Fibroblast of skin of scalp (primary cell): ENCODE data around the gene UBXN7.
"Not testable (repeated sequence)": the region's sequence is repeated elsewhere in the genome, so short reads cannot be mapped to it uniquely, and the experiment has no call there.

Source experiments
- DNase-seq: peaks from one replicate; pipeline ENCODE4 v3.0.0-alpha.2; 2013

The UBXN7 gene

GRCh38 chr3:196315821-196316220 is 116.4 kb downstream of the UBXN7 start:
- no peak for DNase-seq

- DNase-seq: no peak
Measured at GRCh38 chr3:196314597-196314996, 117.6 kb downstream of the UBXN7 start.

- DNase-seq: not testable (repeated sequence)
Measured at GRCh38 chr3:196314086-196314485, 118.1 kb downstream of the UBXN7 start.

GRCh38 chr3:196302960-196303359 is 129.3 kb downstream of the UBXN7 start:
- DNase-seq: not testable (repeated sequence)

GRCh38 chr3:196302551-196302950 is 129.7 kb downstream of the UBXN7 start:
- not testable (repeated sequence) for DNase-seq

- DNase-seq: no peak
Measured at GRCh38 chr3:196298521-196298920, 133.7 kb downstream of the UBXN7 start.
